HG02759 (cell line): ENCODE data around the gene PJA2.

Experiments
- ATAC-seq: cut with Tn5 transposase; IDR thresholded peaks from one replicate; pipeline ENCODE4 v1.9.1; 2021; ENCODE audit warnings: mild to moderate bottlenecking, moderate library complexity; ENCODE audit not compliant: unreplicated experiment

The PJA2 gene

DNA sequence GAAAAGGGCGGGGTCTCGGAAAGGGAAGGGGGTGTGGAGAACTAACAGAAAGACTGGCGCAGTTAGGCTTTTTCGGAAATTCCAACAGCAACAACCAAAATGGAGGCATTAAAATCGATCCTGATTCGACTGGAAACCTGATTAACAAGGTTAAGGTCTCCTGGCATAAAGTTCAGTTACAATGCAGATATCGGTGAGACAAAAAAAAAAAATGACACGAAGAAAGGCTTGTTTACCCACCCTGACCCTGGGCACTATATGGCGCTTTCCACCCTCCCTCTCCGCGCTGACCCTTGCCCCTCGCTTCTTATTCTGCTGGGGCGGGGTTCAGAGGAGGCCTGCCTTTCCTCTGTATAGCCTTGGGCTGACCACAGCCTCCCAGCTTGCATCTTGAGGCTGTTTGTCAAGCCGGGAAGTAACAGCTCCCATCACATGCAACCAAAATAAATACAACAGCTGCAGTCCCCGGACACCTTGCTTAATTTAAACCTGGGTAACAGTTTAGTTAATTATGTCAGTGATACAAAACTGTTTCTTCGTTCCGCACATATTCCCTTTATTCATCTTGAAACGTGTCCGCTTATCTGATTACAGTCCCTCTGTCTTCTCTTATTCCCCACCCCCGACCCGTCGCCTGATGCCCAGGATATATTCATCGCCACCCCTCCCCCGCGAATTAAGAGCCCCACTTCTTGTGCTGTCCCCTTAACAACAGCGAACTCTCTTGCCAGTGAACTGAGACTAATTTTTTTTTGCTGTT lies 795 bp upstream of the PJA2 start:
- peak; percentile 21 for ATAC-seq

DNA sequence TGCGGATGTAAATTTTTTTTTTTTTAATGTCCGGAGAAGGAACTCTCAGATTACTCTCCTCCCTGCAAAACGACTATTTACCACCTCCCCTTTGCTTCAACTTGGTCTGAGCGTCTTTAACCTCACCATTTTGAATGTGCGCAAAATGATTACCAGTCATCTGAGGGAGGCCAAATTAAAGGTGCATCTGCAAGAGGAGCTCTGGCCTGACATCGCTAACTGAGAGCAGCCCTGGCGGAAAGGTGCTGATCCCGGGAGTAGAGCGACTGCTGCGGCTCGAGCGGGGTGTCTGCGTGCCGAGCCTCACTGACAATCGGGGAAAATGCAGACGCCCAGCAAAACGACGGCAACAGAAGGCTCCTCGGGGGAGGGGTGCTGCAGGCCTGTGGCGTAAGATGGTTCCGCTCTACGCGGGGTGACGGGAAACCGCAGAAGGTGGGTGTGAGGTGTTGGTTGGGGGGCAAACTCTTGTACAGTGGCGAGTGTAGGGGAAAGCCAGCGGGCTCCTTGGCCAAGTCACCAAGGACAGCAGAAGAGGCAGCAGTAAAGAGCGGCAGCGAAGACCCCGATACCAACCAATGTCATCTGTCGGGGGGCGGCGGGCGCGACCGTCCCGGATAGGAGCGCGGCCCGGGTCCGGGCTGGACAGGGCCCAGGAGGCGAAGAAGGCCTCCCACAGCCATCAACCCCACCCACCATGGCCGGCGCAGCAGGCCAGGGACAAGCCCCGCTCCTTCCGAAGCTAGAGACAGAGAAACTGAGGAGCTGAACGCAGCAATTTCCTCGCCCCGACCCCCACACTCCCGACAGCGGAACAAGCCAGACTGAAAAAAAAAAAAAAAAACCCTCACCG lies 557 bp downstream of the PJA2 start:
- ATAC-seq, result peak; percentile 30

DNA sequence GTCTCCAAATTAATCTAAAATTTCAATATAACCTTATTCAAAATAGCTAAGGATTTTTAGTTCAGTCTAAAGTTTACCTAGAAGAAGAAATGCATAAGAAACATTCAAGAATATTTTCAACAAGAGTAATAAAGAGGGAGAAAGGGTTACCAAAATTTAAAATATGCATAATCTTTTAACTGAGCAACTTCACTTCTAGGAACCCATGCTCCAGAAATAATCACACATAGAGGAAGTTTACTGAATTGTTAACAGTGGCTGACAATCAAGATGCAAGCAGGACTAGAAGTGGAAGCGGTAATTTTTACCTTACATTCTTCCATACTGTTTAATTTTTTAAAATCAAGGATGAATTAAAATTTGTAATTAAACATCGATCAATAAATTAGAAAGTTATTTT lies 1.9 kb downstream of the PJA2 start:
- no peak for ATAC-seq

DNA sequence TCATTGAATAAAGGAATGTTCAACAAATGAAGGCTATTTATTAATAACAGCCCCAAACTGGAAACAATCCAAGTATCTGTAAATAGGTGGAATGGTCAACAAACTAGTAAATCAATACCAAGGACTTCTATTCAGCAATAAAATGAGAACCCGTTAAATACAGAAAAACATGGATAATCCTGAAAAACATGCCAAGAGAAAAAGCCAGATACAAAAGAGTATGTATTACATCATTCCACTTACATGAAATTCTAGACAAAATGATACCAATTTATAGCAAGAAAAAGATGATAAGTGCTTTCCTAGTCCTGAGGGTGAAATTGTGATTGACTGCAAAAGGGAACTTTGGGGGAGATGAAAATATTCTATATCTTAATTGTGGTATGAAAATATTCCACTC lies 3.1 kb downstream of the PJA2 start:
- ATAC-seq, result no peak

DNA sequence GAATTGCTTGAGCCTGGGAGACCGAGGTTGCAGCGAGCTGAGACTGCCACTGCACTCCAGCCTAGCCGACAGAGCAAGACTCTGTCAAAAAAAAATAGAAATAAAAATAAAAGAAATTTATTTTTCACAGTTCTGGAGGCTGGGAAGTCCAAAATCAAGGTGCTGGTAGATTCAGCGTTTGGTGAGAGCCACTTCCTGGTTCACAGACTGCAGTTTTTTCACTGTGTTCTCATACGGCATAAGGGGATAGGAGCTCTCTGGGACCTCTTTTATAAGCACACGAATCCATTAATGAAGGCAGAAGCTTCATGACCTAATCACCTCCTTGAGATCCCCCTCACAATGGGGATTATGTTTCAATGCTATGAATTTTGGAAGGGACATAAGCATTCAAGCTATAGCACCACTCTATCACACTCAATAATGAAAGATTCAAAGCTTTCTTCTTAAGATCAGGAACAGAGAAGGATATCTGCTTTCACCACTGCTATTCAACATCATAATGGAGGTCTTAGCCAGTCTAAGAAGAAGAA lies 5.3 kb downstream of the PJA2 start:
- no peak for ATAC-seq

DNA sequence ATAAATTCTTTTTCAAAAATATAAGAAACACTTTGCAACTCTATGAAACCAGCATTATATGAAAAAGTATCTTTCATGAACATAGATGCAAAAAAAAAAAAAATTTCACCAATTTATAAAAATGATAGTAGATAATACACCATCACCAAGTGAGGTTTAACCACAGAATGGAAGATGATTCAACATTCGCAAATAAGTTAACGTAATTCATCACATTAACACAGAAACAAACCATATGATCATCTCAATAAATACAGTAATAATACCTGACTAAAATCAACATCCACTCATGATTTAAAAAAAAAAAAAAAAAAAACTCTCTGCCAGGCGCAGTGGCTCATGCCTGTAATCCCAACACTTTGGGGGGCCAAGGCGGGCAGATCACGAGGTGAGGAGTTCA lies 6.3 kb downstream of the PJA2 start:
- ATAC-seq, result no peak

DNA sequence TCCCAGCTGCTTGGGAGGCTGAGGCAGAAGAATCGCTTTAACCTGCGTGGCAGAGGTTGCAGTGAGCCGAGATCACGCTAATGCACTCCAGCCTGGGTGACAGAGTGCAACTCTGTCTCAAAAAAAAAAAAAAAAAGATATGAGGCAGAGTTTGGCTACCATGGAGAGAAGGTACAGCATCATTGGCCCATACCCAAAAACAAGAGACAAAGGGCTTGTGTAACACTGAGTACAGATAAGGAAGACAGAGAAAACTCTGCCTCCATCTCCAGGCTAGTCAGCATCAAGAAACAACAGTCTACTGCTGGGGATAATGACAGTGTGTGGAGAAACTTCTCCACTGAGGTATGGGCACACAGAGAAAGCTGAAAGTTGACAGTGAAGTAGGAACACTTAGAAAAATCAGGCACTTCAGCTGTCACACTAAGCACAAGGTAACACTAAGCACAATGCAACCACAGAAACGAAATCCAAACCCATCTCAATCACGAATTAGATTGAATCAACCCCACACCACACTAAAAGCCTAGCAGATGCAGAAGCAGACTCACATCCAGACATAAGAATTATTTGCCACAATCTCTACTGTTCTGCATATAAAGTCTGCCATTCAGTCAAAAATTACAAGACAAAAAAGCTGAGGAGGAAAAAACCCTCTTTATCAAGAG lies 10.5 kb downstream of the PJA2 start:
- ATAC-seq, result no peak

DNA sequence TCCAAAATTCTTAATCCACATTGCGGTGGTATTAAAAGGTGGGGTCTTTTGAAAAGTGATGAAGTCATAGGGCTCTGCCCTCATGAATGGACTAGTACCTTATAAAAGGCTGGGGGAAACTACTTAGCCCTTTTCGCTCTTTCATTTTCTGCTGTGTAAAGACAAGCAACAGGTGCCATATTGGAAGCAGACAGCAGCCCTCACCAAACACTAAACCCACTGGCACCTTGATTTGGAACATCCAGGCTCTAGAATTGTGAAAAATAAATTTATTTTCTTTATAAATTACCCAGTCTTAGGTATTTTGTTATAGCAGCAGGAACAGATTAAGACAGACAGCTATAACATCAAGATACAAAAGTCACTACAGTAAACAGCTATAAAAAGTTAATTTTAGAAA lies 12.8 kb downstream of the PJA2 start:
- no peak for ATAC-seq

DNA sequence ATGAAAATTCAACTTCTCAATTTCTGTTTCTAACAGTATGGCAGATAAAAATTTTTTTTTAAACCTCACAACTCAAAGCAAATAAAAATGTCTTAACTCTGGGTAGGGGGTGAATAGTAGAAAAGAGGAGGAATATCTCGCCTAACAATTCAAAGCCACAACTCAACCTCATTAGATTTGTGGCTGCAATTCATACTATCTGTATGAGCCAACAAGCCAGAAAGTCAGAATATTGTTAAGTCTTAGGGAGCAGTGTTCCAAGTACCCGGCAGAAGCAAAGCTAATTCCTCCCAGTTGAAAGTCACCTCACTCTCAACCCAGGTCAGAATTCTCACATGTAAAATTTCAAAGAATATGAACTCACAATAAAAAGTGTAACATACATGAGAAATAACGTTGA lies 15.0 kb downstream of the PJA2 start:
- ATAC-seq, result no peak

DNA sequence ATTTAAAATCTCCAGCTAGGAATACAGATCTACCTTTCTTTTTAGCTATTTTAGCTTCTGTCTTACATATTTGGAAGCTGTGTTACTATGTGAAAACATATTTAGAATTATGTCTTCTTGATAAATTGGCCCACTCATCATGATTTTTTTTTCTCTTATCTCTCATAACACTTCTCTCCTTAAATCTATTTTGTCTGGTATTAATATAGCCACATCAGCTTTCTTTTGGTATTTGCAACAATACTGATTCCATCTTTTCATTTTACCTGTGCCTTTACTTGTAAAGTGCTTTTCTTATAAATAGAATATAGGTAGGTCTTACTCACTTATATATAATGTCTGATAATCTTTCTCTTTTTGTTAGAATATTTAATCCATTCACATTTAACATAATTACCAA lies 19.6 kb downstream of the PJA2 start:
- no peak for ATAC-seq

DNA sequence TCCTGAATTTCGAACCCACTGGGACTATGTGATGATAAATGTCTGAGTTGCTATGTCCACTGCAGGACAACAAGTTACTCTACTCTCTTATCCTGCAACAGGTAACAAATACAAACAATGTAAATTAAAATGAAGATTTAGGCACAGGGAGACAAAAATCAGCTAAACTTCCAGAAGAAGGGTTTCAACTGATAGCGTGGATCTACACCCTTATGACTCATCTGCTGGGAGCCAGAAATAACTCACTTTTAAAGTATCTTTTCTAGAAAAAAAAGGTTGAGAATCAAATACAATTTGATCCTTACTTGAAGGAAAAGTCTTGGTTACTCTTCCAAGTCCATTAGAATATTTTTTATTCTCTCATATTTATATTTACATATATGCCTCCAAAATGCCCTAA lies 21.4 kb downstream of the PJA2 start:
- ATAC-seq, result no peak

DNA sequence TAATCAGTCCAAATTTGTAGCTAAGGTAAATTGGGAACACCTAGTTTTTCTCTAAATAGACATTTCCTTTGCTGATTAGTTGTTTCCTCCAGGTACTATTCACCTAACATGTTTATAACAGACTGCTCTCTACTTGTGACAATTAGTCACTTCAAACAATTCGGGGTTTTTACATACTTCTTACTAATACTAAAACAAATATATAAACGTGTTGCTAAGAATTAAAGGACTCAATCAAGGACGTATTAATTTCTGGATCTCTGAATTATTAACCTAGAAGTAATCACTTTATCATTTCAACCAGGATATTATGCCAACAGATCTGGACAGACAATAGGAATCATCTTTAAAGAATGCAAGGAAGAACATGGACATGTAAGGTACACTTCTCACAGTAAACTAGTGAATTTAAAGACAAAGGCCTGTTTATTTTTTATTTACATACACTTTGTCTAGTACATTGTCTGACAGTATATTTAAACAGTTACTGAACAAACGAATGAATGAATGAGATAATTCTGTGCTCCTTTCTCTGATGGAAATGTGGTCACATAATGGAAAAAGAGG lies 22.3 kb downstream of the PJA2 start:
- no peak for ATAC-seq

DNA sequence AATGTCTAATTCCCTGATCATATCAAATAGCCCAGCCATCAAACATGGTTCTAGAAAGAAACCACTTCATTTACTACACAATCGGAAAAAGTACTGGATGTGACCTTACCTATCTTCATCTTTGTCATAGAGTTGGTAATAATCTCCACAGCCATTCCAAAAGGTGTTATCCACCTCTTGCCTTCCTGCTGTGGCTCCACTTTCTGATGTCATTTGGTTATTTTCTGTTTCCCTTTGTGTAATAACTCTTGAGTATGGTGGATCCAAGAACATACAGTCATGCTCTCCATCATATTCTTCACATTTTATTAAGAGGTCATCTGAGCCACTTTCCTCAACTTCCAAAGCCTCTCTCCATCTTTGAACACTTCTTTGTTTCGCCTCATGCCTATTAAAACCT lies 31.7 kb downstream of the PJA2 start:
- ATAC-seq, result no peak

DNA sequence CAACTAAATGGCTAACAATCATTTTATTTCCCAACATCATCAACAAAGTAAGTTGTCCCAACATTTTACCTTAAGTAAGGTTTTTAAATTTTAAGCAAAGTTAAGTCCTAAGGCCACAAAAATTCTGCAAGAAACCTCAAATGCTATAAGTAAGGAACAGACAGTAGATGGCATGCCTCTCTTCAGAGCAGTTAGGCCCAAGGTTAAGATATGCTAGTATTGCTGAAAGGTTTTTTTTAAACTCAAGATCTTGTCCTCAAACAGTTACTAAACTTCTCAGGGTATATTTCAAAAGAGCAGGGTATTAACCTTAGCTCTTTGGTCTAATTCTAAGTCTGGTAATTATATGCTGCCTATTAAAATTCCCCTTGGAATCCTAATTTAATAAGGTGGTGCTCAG lies 35.1 kb downstream of the PJA2 start:
- ATAC-seq, result no peak

DNA sequence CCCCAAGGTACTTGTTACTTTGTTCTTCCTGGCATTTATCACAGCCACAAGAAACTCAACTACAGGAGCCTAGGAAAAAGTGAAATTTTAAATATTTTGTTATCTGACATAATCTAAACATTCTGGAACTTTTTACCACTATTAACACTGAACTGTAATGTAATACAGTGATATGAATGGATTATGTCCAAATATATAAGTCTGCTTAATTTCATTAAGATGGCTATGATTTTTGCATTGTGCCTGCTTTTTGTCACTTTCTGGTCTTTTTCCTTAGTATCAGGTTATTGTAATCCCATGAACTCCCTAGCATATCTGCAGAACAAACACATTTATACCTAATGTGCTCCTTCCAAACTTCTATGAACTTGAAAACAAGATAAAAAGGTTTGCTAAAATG lies 35.8 kb downstream of the PJA2 start:
- ATAC-seq, result no peak

DNA sequence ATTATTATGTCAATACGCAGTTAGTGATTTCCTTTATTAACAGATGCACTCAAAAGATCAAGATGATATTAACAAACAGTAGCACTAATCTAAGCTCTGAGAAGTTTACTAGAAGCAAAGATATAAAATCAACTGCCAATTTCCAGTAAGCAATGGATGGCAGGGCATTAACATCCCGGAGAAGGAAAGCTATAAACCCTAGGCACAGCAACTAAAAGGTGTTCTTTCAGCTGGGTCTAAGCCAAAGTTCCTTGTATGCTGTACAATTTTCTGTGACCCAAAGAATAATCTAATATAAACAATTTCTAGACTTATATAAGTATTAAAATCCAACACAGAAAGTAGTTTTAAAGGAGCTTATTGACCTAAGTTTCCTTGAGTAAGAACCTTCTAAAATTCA lies 39.4 kb downstream of the PJA2 start:
- no peak for ATAC-seq

DNA sequence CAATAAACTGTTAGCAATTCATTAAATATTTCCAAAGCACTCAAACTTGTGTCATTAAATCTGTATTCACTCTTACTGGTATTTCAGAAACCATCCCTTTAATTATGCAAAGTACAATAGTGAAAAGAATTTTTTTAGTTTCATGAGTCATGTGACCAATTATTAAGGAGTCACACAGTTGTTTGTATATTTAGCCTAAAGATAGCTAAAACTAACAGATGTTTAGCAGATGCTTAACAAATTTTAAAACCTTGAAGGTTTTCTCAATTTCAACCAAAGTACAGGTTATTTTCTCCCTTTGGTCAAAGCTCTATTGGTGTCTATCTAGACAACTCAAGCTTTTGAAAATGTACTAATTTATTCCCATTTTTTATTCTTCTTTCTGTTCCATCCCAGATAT lies 44.1 kb downstream of the PJA2 start:
- no peak for ATAC-seq

DNA sequence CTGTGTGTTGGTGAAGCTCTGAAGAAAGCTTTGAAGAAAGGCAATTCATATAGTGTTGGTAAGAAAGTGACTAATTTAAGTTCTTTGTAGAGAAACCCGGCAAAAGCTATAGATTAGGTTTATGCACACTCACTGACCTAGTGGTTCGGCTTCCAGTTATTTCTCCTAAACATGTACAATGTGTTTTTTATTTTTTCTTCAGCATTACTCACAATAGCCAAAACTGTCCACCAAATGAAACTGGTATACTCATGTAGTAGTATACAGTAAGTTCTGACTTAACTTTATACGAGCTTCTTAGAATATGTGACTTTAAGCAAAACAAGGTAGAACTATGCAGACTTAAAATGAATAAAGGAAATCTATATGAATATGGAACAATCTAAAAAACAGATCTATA lies 44.8 kb downstream of the PJA2 start:
- ATAC-seq, result no peak

DNA sequence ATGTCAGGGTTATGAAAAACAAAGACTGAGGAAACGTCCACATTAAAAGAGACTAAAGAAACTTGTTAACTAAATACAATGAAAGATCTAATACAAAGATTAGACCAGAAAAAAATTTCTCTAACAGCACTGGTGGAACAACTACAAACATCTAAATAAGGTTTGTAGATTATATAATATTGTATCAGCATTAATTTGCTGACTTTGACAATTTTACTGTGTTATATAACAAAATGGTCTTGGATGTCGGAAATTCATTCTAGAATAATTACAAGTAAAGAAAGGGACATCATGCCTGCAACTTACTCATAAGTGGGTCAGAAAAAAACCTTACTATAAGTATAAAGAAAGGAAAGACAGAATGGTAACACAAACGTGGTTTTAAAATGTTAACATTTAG lies 50.1 kb downstream of the PJA2 start:
- ATAC-seq, result no peak

DNA sequence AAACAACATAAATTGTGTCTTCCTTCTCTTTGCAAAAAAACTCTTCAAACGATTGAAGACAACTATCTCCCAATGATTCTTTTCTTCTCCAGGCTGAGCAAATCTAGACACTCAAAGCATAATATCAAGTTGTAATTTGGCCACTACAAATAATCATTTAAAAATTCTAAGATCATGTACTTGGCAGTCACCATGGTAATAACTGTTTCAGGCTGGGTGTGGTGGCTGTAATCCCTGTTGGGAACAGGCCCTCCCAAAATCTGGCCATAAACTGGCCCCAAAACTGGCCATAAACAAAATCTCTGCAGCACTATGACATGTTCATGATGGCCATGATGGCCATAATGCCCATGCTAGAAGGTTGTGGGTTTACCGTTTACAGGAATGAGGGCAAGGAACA lies 52.0 kb downstream of the PJA2 start:
- ATAC-seq, result no peak

DNA sequence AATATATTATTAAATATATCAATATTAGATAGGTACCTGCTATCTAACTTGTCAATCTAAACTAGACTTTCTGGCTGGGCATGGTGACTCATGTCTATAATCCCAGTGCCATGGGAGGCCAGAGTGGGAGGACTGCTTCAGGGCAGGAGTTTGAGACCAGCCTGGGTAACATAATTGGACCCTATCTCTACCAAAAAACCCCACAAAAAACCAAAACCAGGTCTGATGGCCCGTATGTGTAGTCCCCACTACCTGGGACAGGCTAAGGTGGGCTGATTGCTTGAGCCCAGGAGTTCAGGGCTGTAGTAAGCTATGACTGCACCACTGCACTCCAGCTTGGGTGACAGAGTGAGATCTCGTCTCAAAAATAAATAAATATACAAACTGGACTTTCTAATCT lies 55.0 kb downstream of the PJA2 start:
- no peak for ATAC-seq
